AG04449 (cell line): ENCODE measurements around the gene PRMT7.

Experiments
- CTCF ChIA-PET: fragments of 350-600 bp; formaldehyde crosslinking; extraction: SDS; loops from one replicate; lab custom pipeline; 2021; ENCODE audit warnings: antibody characterized with exemption; lab: Yijun Ruan, JAX
- POLR2A ChIA-PET: fragments of 400-600, 350-600 bp; formaldehyde crosslinking; extraction: SDS; loops from one replicate; lab custom pipeline; 2020; ENCODE audit warnings: antibody characterized with exemption, inconsistent platforms; lab: Yijun Ruan, JAX
- DNase-seq: peaks from one replicate; pipeline ENCODE4 v3.0.0-alpha.2; 2010; ENCODE audit warnings: low read depth, low spot score
- H3K4me3 ChIP-seq: 2 replicates; pipeline ENCODE4 v1.5.1; 2011; ENCODE audit warnings: low read depth, mild to moderate bottlenecking, control low read depth, low read length
- CTCF ChIP-seq: IDR thresholded peaks from one replicate; pipeline ENCODE4 v1.5.1; 2011; ENCODE audit warnings: mild to moderate bottlenecking, moderate library complexity, low read length, control low read depth, inconsistent platforms; ENCODE audit not compliant: insufficient read depth; ENCODE audit errors: missing control alignments

The PRMT7 gene

GRCh38 chr16:68319185-68319908, 8.5 kb downstream of the PRMT7 start:
- DNase-seq, result no peak
- no peak for TF ChIP-seq CTCF
- ChIA-PET CTCF (interaction anchor here (1.0 to 2.6 kb wide), 2 partner anchors 9 to 55 kb away, joined by 3 to 15 read pairs; partner anchors contain the start of gene SLC7A6), POLR2A (interaction anchor here (2.7 kb wide), 1 partner anchor 8 kb away, joined by 11 read pairs; the partner anchor contains the start of genes PRMT7 and SLC7A6OS)
- no peak overlapping the region for H3K4me3 ChIP-seq

GRCh38 chr16:68324336-68324735, 13.5 kb downstream of the PRMT7 start:
- ChIA-PET CTCF (interaction anchor here (15.2 kb wide), 1 partner anchor 63 kb away, joined by 374 read pairs; the partner anchor contains the start of gene SLC7A6), POLR2A (interaction anchor here (1.0 kb wide), 1 partner anchor 13 kb away, joined by 4 read pairs; the partner anchor contains the start of genes PRMT7 and SLC7A6OS)
- TF ChIP-seq CTCF, result no peak
- DNase-seq, result no peak
- no peak overlapping the region for H3K4me3 ChIP-seq

- TF ChIP-seq CTCF, result no peak
- CTCF ChIA-PET, result interaction anchor here (15.2 kb wide), 1 partner anchor 64 kb away, joined by 374 read pairs; the partner anchor contains the start of gene SLC7A6
- POLR2A ChIA-PET, result interaction anchor here (1.0 kb wide), 1 partner anchor 14 kb away, joined by 4 read pairs; the partner anchor contains the start of genes PRMT7 and SLC7A6OS
- no peak for DNase-seq
- H3K4me3 ChIP-seq, result no peak overlapping the region
Measured at GRCh38 chr16:68324780-68325357, 14.1 kb downstream of the PRMT7 start.

- H3K4me3 ChIP-seq, result no peak overlapping the region
- CTCF ChIA-PET, result interaction anchor here (0.6 to 15.2 kb wide), 41 partner anchors 8 to 362 kb away, joined by 3 to 374 read pairs (median 5); partner anchors contain the start of genes ESRP2, PLA2G15, PRMT7 and SLC7A6
- DNase-seq, result peak; percentile 38
- POLR2A ChIA-PET, result interaction anchor here (0.7 to 0.8 kb wide), 2 partner anchors 64 to 71 kb away, joined by 3 to 5 read pairs; partner anchors contain the start of gene SLC7A6
- TF ChIP-seq CTCF, result peak; percentile 85
Measured at GRCh38 chr16:68328151-68328859, 17.5 kb downstream of the PRMT7 start.

- CTCF ChIA-PET, result interaction anchor here (0.7 to 15.2 kb wide), 40 partner anchors 9 to 363 kb away, joined by 3 to 374 read pairs (median 6); partner anchors contain the start of genes ESRP2, PLA2G15, PRMT7 and SLC7A6
- POLR2A ChIA-PET, result interaction anchor here (0.6 to 1.0 kb wide), 2 partner anchors 65 to 69 kb away, joined by 3 read pairs; partner anchors contain the start of gene SLC7A6
- DNase-seq, result no peak
- TF ChIP-seq CTCF, result no peak
- H3K4me3 ChIP-seq, result no peak overlapping the region
Measured at GRCh38 chr16:68328860-68329390, 18.1 kb downstream of the PRMT7 start.
